Natural killer cell (primary cell): ENCODE measurements around the gene XRCC5. TPM values are rescaled to one million over a fixed set of nuclear protein-coding genes. Genes with fewer than 3 reads are reported as not detected.

ENCODE experiments used
- ATAC-seq, 3 donors: fragments of 150-1000 bp in 2 of 3; fragments of 200-7000 bp in 1 of 3; cut with Tn5 transposase; 1 replicate in 1 of 3; 2 replicates in 2 of 3; pipeline ENCODE4 v1.10.0; 2021; ENCODE audit warnings: mild to moderate bottlenecking in 2 of 3, moderate library complexity in 2 of 3
- DNase-seq, 2 donors: peaks; one replicate each; pipeline versions ENCODE4 v3.0.0 to v3.0.0-alpha.2; 2013 to 2021; ENCODE audit warnings: mixed read lengths in 1 of 2
- H3K27ac ChIP-seq: one replicate; pipeline ENCODE4 v1.5.1; 2013; ENCODE audit warnings: mild to moderate bottlenecking, low read length
- H3K27me3 ChIP-seq: one replicate; pipeline ENCODE4 v1.6.1; 2013; ENCODE audit warnings: low read length; ENCODE audit not compliant: control insufficient read depth, insufficient read depth
- H3K36me3 ChIP-seq: one replicate; pipeline ENCODE4 v1.6.1; 2013; ENCODE audit warnings: low read length; ENCODE audit not compliant: control insufficient read depth, insufficient read depth
- H3K4me1 ChIP-seq: one replicate; pipeline ENCODE4 v1.6.1; 2013; ENCODE audit warnings: low read length; ENCODE audit not compliant: control insufficient read depth, insufficient read depth
- H3K4me3 ChIP-seq: one replicate; pipeline ENCODE4 v1.5.1; 2013; ENCODE audit warnings: low read length
- H3K9me3 ChIP-seq: one replicate; pipeline ENCODE4 v1.6.1; 2013; ENCODE audit warnings: low read length; ENCODE audit not compliant: control insufficient read depth, insufficient read depth
- H3K27ac Mint-ChIP-seq, 2 donors: one replicate each; pipeline ENCODE4 v1.8.0; 2022; ENCODE audit warnings: mild to moderate bottlenecking in 2 of 2, mixed read lengths in 2 of 2, moderate library complexity in 1 of 2
- H3K27me3 Mint-ChIP-seq, 2 donors: one replicate each; pipeline ENCODE4 v1.8.0; 2022; ENCODE audit warnings: low read depth in 2 of 2, mixed read lengths in 2 of 2
- H3K36me3 Mint-ChIP-seq: one replicate; pipeline ENCODE4 v1.8.0; 2022; ENCODE audit warnings: mixed read lengths
- H3K4me1 Mint-ChIP-seq, 2 donors: one replicate each; pipeline ENCODE4 v1.8.0; 2022; ENCODE audit warnings: mixed read lengths in 2 of 2
- H3K4me3 Mint-ChIP-seq: one replicate; pipeline ENCODE4 v1.8.0; 2022; ENCODE audit warnings: mild to moderate bottlenecking, moderate library complexity, mixed read lengths
- H3K9me3 Mint-ChIP-seq, 2 donors: one replicate each; pipeline ENCODE4 v1.8.0; 2022; ENCODE audit warnings: mixed read lengths in 2 of 2
- WGBS: methylation state at CpG from one replicate; pipeline ENCODE4 v1.1.7; 2013; ENCODE audit warnings: missing lambda C conversion rate; ENCODE audit not compliant: insufficient coverage; 5-methylcytosine and 5-hydroxymethylcytosine counted together
- intact Hi-C: fragments of 100-400 bp; cut with micrococcal nuclease; formaldehyde crosslinking; loops from one replicate; pipeline ENCODE4 v1.14.2; 2022
- total RNA-seq, 4 donors: library from RNA; stranded (reverse); fragments of 120-200 nt in 1 of 4; gene quantifications; one replicate each; pipeline versions ENCODE4 v1.2.3 to v1.2.4, GENCODE V29; 2013 to 2022
- TF ChIP-seq, protein P1 (sequence below): fragments of 200-600 bp; IDR thresholded peaks from one replicate; pipeline ENCODE4 v1.8.0; 2022; ENCODE audit warnings: antibody characterized with exemption

XRCC5 gene
- total RNA-seq, 3 donors from 2014 or later (not counting 1 experiment from before 2014, with no cell fraction given): 188 to 220 (median 201) TPM

DNA sequence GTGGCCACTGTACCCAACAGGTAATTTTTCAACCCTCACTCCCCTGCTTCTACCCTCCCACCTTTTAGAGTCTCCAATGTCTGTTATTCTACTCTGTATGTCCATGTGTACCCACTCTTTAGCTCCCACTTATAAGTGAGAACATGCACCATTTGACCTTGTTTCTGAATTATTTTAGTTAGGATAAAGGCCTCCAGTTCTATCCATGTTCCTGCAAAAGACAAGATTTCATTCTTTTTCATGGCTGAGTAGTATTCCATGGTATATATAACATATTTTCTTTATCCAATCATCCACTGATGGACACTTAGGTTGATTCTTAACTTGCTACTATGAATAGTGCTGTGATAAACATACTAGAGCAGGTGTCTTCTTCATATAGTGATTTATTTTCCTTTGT is 36.7 kb upstream of the XRCC5 start:
- no peak for DNase-seq
- H3K9me3 Mint-ChIP-seq: no peaks in the 10 kb centered on the region
- ATAC-seq: no peak
- no peak overlapping the region for H3K4me3 Mint-ChIP-seq
- Histone ChIP-seq H3K9me3 (no peaks in the 10 kb centered on the region), H3K4me3 (no peak overlapping the region), H3K27me3 (no peaks in the 10 kb centered on the region), H3K36me3 (peaks cover 15% of the 10 kb centered on the region), H3K4me1 (no peaks in the 10 kb centered on the region), H3K27ac (no peak overlapping the region)
- intact Hi-C loops: no loop called here
- H3K27ac Mint-ChIP-seq: no peak overlapping the region
- no peaks in the 10 kb centered on the region for H3K36me3 Mint-ChIP-seq
- H3K4me1 Mint-ChIP-seq: peaks cover 13 to 42% of the 10 kb centered on the region in 2 donors
- TF ChIP-seq, protein P1, sequence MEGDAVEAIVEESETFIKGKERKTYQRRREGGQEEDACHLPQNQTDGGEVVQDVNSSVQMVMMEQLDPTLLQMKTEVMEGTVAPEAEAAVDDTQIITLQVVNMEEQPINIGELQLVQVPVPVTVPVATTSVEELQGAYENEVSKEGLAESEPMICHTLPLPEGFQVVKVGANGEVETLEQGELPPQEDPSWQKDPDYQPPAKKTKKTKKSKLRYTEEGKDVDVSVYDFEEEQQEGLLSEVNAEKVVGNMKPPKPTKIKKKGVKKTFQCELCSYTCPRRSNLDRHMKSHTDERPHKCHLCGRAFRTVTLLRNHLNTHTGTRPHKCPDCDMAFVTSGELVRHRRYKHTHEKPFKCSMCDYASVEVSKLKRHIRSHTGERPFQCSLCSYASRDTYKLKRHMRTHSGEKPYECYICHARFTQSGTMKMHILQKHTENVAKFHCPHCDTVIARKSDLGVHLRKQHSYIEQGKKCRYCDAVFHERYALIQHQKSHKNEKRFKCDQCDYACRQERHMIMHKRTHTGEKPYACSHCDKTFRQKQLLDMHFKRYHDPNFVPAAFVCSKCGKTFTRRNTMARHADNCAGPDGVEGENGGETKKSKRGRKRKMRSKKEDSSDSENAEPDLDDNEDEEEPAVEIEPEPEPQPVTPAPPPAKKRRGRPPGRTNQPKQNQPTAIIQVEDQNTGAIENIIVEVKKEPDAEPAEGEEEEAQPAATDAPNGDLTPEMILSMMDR: no peak
- H3K27me3 Mint-ChIP-seq: no peaks in the 10 kb centered on the region

DNA sequence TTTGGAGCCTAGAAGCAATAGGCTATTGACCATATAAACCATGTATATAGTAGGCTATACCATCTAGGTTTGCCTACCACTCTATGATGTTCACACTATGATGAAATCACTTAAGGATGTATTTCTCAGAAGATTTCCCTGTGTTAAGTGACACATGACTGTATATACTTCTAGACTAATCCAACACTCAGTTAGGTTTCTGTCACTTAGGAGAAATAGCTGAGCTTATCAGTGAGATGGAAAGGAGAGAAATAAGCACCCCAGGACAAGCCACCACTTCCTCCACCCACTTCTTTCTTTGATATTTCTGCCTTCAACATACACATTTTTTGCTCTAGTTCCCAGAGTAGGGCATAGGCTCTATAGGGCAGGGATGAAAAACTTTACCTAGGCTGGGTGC is 35.4 kb upstream of the XRCC5 start:
- no peak for DNase-seq
- H3K36me3 Mint-ChIP-seq: no peaks in the 10 kb centered on the region
- no peak for ATAC-seq
- intact Hi-C loops: no loop called here
- no peaks in the 10 kb centered on the region for H3K27me3 ChIP-seq
- no peaks in the 10 kb centered on the region for H3K9me3 ChIP-seq
- H3K4me1 Mint-ChIP-seq: peaks cover 13 to 37% of the 10 kb centered on the region in 2 donors
- TF ChIP-seq, protein P1: no peak
- no peak overlapping the region for H3K27ac ChIP-seq
- H3K36me3 ChIP-seq: peaks cover 15% of the 10 kb centered on the region
- no peak overlapping the region for H3K4me3 Mint-ChIP-seq
- H3K9me3 Mint-ChIP-seq: no peaks in the 10 kb centered on the region
- H3K27me3 Mint-ChIP-seq: no peaks in the 10 kb centered on the region
- H3K4me3 ChIP-seq: no peak overlapping the region
- H3K27ac Mint-ChIP-seq: no peak overlapping the region
- H3K4me1 ChIP-seq: no peaks in the 10 kb centered on the region

DNA sequence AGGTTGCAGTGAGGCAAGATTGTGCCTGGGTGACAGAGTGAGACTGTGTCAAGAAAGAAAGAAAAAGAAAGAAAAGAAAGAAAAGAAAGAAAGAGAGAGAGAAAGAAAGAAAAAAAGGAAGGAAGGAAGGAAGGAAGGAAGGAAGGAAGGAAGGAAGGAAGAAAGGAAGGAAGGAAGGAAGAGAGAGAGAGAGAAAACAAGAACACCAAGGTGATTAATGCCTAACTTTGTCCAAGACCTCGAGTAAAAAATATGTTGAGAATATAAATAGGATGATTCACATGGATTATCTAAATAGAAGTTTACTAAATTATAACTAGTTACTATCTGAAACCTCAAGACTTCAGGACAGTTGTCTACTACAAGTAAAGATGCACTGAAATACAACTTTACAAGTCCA is 34.8 kb upstream of the XRCC5 start:
- no peak overlapping the region for H3K27ac Mint-ChIP-seq
- DNase-seq (no peak), ATAC-seq (no peak)
- no peak overlapping the region for H3K27ac ChIP-seq
- peaks cover 15% of the 10 kb centered on the region for H3K36me3 ChIP-seq
- peaks cover 10 to 32% of the 10 kb centered on the region in 2 donors for H3K4me1 Mint-ChIP-seq
- H3K9me3 Mint-ChIP-seq: no peaks in the 10 kb centered on the region
- intact Hi-C loops: no loop called here
- H3K9me3 ChIP-seq: no peaks in the 10 kb centered on the region
- no peaks in the 10 kb centered on the region for H3K36me3 Mint-ChIP-seq
- no peaks in the 10 kb centered on the region for H3K27me3 Mint-ChIP-seq
- H3K4me1 ChIP-seq: no peaks in the 10 kb centered on the region
- no peak overlapping the region for H3K4me3 Mint-ChIP-seq
- WGBS: no CpG with 5 or more reads among the region's 1 CpG
- TF ChIP-seq, protein P1: no peak
- no peak overlapping the region for H3K4me3 ChIP-seq
- H3K27me3 ChIP-seq: no peaks in the 10 kb centered on the region

DNA sequence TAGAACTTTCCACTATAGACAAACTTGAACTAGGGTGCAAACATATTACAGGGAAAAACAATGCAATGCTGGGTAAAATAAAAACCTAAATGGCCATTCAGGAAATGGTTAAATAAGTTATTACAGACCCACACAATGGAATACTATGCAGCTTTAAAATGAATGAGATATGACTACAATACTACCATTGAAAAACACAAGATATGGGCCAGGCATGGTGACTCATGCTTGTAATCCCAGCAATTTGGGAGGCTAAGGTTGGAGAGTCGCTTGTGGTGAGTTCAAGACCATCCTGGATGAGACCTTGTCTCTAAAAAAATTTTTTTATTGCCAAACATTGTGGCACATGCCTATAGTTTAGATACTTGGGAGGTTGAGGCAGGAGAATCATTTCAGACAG is 34.4 kb upstream of the XRCC5 start:
- no peaks in the 10 kb centered on the region for H3K9me3 ChIP-seq
- Mint-ChIP-seq H3K9me3 (no peaks in the 10 kb centered on the region), H3K4me1 (peaks cover 10 to 31% of the 10 kb centered on the region in 2 donors), H3K4me3 (no peak overlapping the region), H3K36me3 (no peaks in the 10 kb centered on the region), H3K27me3 (no peaks in the 10 kb centered on the region), H3K27ac (no peak overlapping the region)
- DNase-seq (no peak), ATAC-seq (no peak)
- no peaks in the 10 kb centered on the region for H3K4me1 ChIP-seq
- TF ChIP-seq, protein P1: no peak
- H3K4me3 ChIP-seq: no peak overlapping the region
- H3K36me3 ChIP-seq: peaks cover 15% of the 10 kb centered on the region
- 88% methylated on average over 1 of the region's 1 CpG for WGBS
- H3K27me3 ChIP-seq: no peaks in the 10 kb centered on the region
- intact Hi-C loops: no loop called here
- no peak overlapping the region for H3K27ac ChIP-seq
